T-helper 2 cell treated with Interferon-gamma antibody and Interleukin-4, amounts not matched to agents 5 μg/mL and 100 μg/mL, for 36 hours (primary cell): ENCODE measurements around the gene DBP.
"Not testable (repeated sequence)": the region's sequence is repeated elsewhere in the genome, so short reads cannot be mapped to it uniquely, and the experiment has no call there.

Experiments
- DNase-seq: peaks from one replicate; pipeline ENCODE4 v3.0.0; 2021; ENCODE audit warnings: low spot score
- H3K27ac Mint-ChIP-seq: one replicate; pipeline ENCODE4 v1.8.0; 2021; ENCODE audit warnings: mild to moderate bottlenecking, mixed read lengths
- H3K27me3 Mint-ChIP-seq: one replicate; pipeline ENCODE4 v1.8.0; 2021; ENCODE audit warnings: low read depth, mixed read lengths
- H3K36me3 Mint-ChIP-seq: one replicate; pipeline ENCODE4 v1.8.0; 2021; ENCODE audit warnings: low read depth, mixed read lengths
- H3K4me1 Mint-ChIP-seq: one replicate; pipeline ENCODE4 v1.8.0; 2021; ENCODE audit warnings: low read depth, mixed read lengths
- H3K4me3 Mint-ChIP-seq: one replicate; pipeline ENCODE4 v1.8.0; 2022; ENCODE audit warnings: mild to moderate bottlenecking, moderate library complexity, mixed read lengths
- H3K9me3 Mint-ChIP-seq: one replicate; pipeline ENCODE4 v1.8.0; 2021; ENCODE audit warnings: mixed read lengths

The DBP gene, protein sequence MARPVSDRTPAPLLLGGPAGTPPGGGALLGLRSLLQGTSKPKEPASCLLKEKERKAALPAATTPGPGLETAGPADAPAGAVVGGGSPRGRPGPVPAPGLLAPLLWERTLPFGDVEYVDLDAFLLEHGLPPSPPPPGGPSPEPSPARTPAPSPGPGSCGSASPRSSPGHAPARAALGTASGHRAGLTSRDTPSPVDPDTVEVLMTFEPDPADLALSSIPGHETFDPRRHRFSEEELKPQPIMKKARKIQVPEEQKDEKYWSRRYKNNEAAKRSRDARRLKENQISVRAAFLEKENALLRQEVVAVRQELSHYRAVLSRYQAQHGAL

DNA sequence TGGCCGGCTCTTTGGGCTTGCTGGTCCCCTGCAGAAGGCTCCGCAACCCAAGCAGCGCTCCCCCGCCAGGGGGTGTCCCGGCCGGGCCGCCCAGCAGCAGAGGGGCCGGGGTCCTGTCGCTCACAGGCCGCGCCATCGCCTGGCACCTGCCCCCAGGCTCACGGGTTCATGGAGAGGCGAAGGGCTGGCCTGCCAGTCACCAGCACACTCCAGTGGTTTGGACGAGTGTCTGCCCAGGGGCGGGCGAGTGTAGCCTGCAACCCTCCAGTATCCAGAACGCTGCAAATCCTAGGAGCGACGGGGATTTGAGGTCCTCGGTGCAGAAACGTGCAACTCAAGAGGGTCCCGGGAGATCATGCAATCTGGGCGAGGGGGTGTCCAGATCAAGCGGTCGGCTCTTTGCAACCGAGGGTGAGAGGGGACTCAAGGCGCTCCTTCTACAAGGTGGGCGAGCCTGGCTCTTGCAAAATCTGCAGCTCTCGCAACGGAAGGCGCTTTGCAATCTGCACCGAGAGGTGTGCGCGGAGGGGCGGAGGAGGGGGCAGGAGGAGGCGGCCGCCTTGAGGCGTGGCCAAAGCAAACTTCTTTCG is at the start of gene DBP:
Gene DBP, minus strand, starts transcription at position 521 of the 590 bp plus-strand sequence. Its CDS starts 385 bp downstream, at position 136.
- H3K36me3 Mint-ChIP-seq: no peaks in the 10 kb centered on the region
- H3K27ac Mint-ChIP-seq: peak within 1 kb of the TSS; percentile 100
- peaks cover 5% of the 10 kb centered on the region for H3K9me3 Mint-ChIP-seq
- H3K27me3 Mint-ChIP-seq: no peaks in the 10 kb centered on the region
- H3K4me1 Mint-ChIP-seq: peaks cover 32% of the 10 kb centered on the region
- DNase-seq: no peak
- H3K4me3 Mint-ChIP-seq: peak within 1 kb of the TSS; percentile 85

DNA sequence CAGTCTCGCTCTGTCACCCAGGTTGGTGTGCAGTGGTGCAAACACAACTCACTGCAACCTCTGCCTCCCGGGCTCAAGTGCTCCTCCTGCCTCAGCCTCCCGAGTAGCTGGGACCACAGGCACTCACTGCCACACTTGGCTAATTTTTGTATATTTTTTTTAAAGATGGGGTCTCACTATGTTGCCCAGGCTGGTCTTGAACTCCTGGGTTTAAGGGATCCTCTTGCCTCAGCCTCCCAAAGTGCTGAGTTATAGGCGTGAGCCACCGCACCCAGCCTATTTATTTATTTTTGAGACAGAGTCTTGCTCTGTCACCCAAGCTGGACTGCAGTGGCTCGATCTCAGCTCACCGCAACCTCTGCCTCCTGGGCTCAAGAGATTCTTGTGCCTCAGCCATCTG is 49.5 kb upstream of the DBP start:
- H3K4me3 Mint-ChIP-seq, H3K27ac Mint-ChIP-seq, H3K36me3 Mint-ChIP-seq: not testable (repeated sequence)

DNA sequence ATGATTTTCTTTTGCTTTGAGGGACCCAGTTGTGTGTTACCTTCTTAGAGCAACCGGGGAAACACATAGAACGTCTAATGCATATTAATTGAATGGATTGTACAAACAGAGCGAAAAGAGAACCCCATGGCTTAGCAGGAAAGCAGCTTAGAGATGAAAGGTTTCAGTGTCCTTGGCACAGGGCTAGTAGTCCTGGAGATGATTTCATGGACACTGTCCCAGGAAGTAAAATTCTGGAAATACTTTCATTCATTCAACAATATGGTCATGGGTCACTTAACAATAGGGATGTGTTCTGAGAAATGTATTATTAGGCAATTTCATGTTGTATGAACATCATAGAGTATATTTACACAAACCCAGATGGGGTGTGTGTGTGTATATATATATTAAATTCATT is 48.9 kb upstream of the DBP start:
- no peak overlapping the region for H3K4me3 Mint-ChIP-seq
- H3K4me1 Mint-ChIP-seq: no peaks in the 10 kb centered on the region
- DNase-seq: no peak
- H3K27ac Mint-ChIP-seq: no peak overlapping the region
- H3K36me3 Mint-ChIP-seq: no peaks in the 10 kb centered on the region
- no peaks in the 10 kb centered on the region for H3K27me3 Mint-ChIP-seq
- no peaks in the 10 kb centered on the region for H3K9me3 Mint-ChIP-seq

More for the DNA sequence above, 49.5 kb upstream of the DBP start:
- H3K4me1 Mint-ChIP-seq, DNase-seq, H3K27me3 Mint-ChIP-seq, H3K9me3 Mint-ChIP-seq: not testable (repeated sequence)

DNA sequence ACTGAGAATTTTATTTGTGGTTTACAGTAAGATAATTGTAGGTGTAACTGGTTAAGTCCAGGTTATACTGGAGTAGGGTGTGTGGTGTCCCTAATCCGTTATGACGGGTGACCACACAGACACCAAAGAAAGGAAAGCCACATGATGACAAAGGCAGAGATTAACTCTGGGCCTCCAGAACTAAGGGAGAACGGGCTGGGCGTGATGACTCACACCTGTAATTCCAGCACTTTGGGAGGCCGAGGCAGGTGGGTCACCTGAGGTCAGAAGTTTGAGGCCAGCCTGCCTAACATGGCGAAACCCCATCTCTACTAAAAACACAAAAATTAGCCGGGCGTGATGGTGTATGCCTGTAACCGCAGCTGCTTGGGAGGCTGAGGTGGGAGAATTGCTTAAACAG is 48.4 kb upstream of the DBP start:
- no peaks in the 10 kb centered on the region for H3K9me3 Mint-ChIP-seq
- no peaks in the 10 kb centered on the region for H3K4me1 Mint-ChIP-seq
- no peak overlapping the region for H3K27ac Mint-ChIP-seq
- no peak for DNase-seq
- no peaks in the 10 kb centered on the region for H3K36me3 Mint-ChIP-seq
- H3K27me3 Mint-ChIP-seq: no peaks in the 10 kb centered on the region
- H3K4me3 Mint-ChIP-seq: no peak overlapping the region

DNA sequence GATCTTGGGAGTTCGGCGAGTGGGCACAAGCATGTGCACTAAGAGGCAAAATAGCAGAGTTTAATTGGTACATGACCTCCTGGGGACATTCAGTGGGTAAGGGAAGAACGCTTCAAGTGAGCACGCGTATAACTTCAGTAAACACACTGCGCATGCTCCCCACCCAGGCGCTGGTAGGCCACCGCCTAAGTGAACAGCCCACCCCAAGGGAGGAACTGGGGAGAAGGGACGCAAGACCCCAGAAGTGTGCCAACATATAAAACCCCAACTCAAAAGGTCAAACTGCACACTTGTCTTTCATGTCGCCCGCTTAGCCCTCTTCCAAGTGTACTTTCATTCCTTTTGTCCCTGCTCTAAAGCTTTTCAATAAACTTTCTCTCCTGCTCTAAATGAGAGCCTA is 46.2 kb upstream of the DBP start:
- no peaks in the 10 kb centered on the region for H3K9me3 Mint-ChIP-seq
- H3K27ac Mint-ChIP-seq: no peak overlapping the region

DNA sequence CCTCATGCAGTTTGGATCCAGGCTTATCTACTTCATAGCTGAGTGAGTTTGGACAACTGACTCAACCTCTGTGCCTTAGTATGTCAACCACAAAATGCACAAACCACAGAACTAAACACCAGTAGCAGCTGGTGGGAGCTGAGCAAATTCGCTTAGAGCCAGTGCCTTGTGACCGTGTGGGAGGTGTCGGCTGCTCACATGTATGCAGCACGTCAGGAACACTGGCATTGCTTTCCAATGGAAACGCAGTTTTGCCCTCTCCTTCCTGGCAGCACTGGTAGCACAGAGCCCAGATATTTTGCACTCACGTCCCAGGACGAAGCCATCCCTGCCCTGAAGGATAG is 43.9 kb upstream of the DBP start:
- Mint-ChIP-seq H3K9me3 (no peaks in the 10 kb centered on the region), H3K36me3 (no peaks in the 10 kb centered on the region), H3K27ac (no peak overlapping the region), H3K4me1 (no peaks in the 10 kb centered on the region), H3K4me3 (no peak overlapping the region), H3K27me3 (no peaks in the 10 kb centered on the region)
- no peak for DNase-seq

More for the DNA sequence above, 46.2 kb upstream of the DBP start:
- Mint-ChIP-seq H3K4me3 (no peak overlapping the region), H3K36me3 (no peaks in the 10 kb centered on the region), H3K27me3 (no peaks in the 10 kb centered on the region), H3K4me1 (no peaks in the 10 kb centered on the region)
- DNase-seq: no peak

DNA sequence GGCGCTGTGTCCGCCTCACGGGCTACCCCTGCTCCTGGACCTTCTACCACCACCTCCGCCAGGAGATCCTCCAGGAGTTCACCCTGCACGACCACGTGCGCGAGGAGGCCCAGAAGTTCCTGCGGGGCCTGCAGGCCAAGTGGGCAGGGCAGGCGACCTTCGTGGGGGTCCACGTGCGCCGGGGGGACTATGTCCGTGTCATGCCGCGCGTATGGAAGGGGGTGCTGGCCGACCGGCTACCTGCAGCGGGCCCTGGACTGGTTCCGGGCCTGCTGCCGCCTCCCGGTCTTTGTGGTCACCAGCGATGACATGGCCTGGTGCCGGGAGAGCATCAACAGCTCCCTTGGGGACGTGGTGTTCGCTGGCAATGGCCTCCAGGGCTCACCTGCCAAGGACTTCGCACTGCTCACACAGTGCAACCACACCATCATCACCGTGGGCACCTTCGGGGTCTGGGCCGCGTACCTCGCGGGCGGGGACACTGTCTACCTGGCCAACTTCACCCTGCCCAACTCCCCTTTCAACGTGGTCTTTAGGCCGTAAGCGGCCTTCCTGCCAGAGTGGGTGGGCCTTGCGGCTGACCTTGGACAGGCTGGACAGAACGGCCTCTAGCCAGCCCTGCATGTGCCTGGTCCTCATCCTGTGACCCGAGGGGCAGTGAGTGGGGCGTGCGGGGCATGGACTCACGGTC is 43.4 kb upstream of the DBP start:
- no peaks in the 10 kb centered on the region for H3K27me3 Mint-ChIP-seq
- no peak overlapping the region for H3K27ac Mint-ChIP-seq
- H3K4me3 Mint-ChIP-seq: no peak overlapping the region
- H3K36me3 Mint-ChIP-seq: no peaks in the 10 kb centered on the region
- H3K4me1 Mint-ChIP-seq: no peaks in the 10 kb centered on the region
- DNase-seq: no peak
- no peaks in the 10 kb centered on the region for H3K9me3 Mint-ChIP-seq

DNA sequence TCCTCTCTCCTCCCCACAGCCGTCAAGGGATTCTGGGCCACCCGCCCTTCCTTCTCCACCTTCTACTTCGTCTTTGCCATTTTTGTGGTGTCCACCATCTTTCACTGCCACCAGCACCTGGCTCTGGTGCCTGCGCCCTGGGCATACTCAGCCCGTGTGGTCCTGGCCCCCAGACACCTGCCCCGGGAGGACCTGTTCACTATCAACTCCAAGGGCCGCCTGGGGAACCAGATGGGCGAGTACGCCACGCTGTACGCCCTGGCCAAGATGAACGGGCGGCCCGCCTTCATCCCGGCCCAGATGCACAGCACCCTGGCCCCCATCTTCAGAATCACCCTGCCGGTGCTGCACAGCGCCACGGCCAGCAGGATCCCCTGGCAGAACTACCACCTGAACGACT is 42.8 kb upstream of the DBP start:
- H3K9me3 Mint-ChIP-seq, H3K4me1 Mint-ChIP-seq: not testable (repeated sequence)

DNA sequence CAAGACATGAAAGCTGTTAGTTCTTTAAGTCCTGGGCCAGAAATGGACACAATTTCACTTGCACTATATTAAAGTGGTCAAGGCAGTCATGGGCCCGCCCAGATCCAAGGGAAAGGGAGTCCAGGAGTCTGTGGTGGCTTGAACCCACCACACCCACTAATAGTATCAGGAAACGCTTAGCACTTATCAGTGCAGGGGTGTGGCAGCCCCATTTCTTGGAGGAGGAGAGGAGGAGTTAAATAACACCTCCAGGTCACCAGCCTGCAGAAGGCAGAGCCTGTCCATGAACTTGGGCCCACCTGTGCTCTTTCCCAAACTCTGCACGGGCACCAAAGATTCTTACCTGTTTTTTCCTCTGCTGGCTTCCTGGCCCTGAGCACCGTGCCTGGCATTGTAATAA is 41.0 kb upstream of the DBP start:
- H3K36me3 Mint-ChIP-seq: no peaks in the 10 kb centered on the region
- DNase-seq: no peak
- H3K27ac Mint-ChIP-seq: no peak overlapping the region
- H3K4me1 Mint-ChIP-seq: peaks cover 1% of the 10 kb centered on the region
- H3K9me3 Mint-ChIP-seq: no peaks in the 10 kb centered on the region
- H3K4me3 Mint-ChIP-seq: no peak overlapping the region
- H3K27me3 Mint-ChIP-seq: no peaks in the 10 kb centered on the region

More for the DNA sequence above, 42.8 kb upstream of the DBP start:
- not testable (repeated sequence) for DNase-seq, H3K27me3 Mint-ChIP-seq, H3K27ac Mint-ChIP-seq, H3K36me3 Mint-ChIP-seq, H3K4me3 Mint-ChIP-seq

DNA sequence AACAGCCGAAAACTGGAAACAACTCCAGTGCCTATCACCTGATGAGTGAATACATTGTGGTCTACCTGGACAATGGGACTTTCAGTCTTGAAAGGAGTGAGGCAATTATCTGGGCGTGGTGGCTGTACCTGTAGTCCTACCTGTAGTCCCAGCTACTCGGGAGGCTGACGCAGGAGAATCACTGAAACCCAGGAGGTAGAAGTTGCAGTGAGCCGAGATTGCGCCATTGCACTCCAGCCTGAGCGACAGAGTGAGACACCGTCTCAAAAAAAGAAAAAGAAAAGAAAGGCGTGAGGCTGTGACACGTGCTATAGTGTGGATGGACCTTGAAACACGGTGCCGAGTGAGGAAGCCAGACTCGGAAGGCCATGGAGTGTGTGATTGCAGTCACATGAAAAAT is 39.7 kb upstream of the DBP start:
- Mint-ChIP-seq H3K4me3 (no peak overlapping the region), H3K9me3 (no peaks in the 10 kb centered on the region), H3K36me3 (no peaks in the 10 kb centered on the region), H3K27me3 (no peaks in the 10 kb centered on the region), H3K27ac (no peak overlapping the region), H3K4me1 (peaks cover 1% of the 10 kb centered on the region)
- DNase-seq: no peak

DNA sequence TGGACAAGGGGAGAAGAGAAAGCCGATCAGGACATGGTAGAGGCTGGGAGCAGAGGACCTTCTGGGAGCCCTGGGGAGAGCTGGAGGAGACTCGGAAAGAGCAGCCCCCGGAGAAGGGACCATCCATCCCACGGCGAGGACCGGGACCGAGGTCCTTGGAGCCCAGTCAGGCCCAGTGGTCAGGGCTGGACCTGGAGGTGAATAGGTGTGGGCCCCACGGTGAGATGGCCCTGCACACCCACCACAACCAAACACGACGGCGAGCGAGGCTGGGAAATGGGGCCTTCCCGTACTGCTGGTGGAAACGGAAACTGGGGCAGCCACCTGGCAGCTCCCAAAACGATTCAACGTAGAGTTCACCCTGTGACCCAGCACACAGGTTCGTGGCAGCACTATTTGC is 39.3 kb upstream of the DBP start:
- H3K4me3 Mint-ChIP-seq: no peak overlapping the region
- no peaks in the 10 kb centered on the region for H3K9me3 Mint-ChIP-seq
- DNase-seq: no peak
- H3K27ac Mint-ChIP-seq: no peak overlapping the region
- H3K36me3 Mint-ChIP-seq: no peaks in the 10 kb centered on the region
- H3K27me3 Mint-ChIP-seq: no peaks in the 10 kb centered on the region
- peaks cover 1% of the 10 kb centered on the region for H3K4me1 Mint-ChIP-seq

DNA sequence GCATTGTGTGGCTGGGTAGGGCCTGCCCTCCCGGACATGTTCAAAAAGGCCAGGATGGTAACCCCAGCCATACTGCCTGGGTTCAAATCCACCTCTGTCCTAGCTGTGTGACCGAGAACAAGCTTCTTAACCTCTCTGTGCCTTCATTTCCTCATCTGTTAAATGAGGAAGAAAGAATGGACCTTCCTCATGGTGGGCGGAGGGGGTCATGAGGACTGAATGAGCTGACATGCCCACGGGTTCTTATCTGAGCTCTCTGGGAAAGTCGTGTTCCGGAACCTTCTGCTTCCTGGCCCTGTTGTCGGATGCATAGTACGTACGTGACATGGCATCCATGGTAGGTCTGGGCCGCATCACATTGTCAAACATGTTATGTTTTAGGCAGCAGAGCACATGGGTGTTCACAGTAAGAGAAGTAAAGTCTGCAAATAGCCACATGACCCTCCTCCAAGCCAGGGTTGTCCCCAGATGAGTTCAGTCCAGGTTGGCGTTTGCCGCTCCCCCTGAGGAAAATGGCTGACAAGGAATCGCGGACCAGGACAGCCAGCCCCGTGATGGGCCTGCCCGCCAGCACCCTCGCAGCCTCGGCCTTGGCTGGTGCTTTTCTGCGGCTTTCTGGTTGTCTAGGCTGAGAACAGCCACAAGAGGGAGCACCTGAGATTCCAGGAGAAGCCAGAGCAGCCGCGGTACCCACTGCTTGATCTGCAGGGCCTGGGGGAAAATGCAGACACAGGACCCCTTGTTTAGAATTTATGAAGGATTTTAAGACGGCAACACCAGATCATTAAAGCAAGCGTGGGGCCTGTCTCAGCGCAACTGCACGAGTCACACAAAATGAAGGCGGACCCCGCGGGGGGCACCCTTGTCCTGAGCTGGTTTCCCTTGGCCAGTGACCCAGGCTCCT is 38.0 kb upstream of the DBP start:
- no peaks in the 10 kb centered on the region for H3K27me3 Mint-ChIP-seq
- H3K36me3 Mint-ChIP-seq: no peaks in the 10 kb centered on the region
- H3K9me3 Mint-ChIP-seq: no peaks in the 10 kb centered on the region
- H3K4me3 Mint-ChIP-seq: no peak overlapping the region
- H3K27ac Mint-ChIP-seq: no peak overlapping the region
- DNase-seq: peak; percentile 61
- H3K4me1 Mint-ChIP-seq: peaks cover 1% of the 10 kb centered on the region

DNA sequence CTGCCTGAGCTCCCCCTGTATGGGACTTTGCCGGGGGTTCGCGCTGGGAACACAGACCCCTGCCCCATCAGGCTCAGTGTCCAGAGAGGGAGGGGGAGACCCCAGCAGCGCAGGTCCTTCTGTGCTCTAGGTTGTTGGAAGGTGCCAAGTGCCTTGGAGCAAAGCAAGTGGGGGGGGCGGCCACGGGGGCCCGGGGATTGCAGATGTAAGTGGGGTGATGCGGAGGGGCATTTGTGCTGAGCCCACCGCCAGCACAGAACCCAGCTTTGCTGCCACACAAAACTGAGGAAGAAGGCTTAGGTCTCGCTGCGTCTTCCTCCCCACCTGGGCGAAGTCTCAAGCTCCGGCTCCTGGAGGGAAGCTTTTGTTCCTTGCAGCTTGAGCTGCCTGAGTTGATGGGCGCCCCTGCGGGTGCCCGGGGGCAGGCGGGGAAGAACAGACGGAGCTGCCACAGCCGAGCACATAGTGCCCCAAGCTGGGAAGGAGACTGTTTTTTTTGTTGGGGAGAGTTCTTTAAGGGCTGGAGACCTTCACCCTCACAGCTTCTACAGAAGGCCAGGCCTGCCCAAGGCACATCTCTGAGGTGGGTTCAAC is 37.1 kb upstream of the DBP start:
- peaks cover 7% of the 10 kb centered on the region for H3K9me3 Mint-ChIP-seq
- no peak for DNase-seq
- no peaks in the 10 kb centered on the region for H3K27me3 Mint-ChIP-seq
- no peak overlapping the region for H3K4me3 Mint-ChIP-seq
- peaks cover 1% of the 10 kb centered on the region for H3K4me1 Mint-ChIP-seq
- H3K27ac Mint-ChIP-seq: no peak overlapping the region
- peaks cover 2% of the 10 kb centered on the region for H3K36me3 Mint-ChIP-seq
